Measurements from ENCODE around the gene ATP23.

GRCh38 chr12:57907281-57907680 lies 34.1 kb upstream of the ATP23 start:
- TF ChIP-seq POLR2A (IDR thresholded peaks at IDR 0.05; ENCODE audit: low read length) (no peak), CTCF (IDR thresholded peaks at IDR 0.05) (no peak), CEBPB (IDR thresholded peaks at IDR 0.05) (no peak)

Data from A549 (cell line).